NCI-H2171 (cell line): ENCODE results near the gene GPR17.

ENCODE experiments used
- DNase-seq: peaks from one replicate; lab custom pipeline; 2025; lab: John Stamatoyannopoulos, UW

GPR17 gene

DNA sequence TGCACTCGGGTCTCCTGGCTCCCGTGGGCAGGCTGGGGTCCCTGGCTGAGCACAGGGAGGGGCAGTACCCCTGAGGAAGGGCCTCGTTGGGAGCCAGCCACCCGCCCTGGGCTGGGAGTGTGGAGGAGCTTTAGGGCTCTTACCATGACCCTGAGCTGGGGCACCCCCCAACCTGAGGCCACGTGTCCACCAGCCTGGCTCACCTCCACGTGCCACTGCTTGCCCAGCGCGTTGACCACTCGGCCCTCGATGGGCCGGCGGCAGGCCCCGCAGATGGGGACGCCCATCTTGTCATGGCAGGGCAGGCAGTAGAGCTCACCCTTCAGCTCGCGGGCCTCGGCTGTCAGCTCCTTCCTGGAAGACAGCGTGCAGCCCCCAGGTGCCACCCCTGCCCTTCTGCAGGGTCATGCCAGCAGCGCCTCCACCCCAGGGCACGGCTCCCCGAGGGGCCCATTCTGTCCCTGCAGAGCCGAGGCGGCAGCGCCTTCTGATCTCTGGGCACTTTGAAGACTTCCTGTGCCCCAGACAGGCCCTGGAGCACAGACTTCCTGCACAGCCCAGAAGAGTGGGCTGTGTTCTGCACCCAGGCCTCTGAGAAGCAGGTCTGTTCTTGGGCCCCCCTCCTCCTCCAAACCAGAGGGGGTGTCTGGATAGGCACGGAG lies 4.0 kb upstream of the GPR17 start:
- no peak for DNase-seq

DNA sequence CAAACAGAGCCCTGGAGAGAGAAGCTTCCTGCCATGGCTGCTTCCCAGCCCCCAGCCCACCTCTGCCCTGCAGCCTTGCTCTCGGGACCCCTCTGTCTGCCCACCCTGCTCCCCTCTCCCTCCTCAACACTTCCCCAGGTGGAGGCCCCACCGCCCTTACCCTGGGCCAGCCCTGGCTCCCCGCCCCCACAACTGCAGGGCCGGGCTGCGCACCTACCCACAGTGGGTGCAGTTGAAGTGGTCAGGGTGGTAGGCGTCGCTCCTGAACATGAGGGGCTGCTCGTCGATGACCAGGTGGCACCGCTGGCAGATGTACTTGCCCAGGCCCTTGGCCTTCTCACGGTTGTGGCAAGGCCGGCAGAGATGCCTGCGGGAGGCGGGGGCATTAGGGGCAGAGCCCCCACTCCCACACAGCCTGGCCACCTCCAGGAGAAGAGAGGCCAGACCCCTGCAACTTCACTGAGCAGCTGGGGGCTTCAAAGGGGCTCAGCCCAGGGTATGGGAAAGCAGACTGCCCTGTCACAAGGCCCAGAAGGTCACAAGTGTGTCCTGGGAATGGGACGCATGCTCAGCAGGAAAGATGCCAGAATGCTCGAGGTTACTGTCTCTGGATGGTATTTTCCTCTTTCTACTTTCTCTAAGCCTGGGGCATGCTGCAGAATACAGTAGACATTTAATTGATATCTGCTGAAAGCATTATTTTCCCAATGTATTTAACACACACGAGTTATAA lies 3.1 kb upstream of the GPR17 start:
- no peak for DNase-seq

GRCh38 chr2:127643439-127644065 lies 2.4 kb upstream of the GPR17 start:
- no peak for DNase-seq

DNA sequence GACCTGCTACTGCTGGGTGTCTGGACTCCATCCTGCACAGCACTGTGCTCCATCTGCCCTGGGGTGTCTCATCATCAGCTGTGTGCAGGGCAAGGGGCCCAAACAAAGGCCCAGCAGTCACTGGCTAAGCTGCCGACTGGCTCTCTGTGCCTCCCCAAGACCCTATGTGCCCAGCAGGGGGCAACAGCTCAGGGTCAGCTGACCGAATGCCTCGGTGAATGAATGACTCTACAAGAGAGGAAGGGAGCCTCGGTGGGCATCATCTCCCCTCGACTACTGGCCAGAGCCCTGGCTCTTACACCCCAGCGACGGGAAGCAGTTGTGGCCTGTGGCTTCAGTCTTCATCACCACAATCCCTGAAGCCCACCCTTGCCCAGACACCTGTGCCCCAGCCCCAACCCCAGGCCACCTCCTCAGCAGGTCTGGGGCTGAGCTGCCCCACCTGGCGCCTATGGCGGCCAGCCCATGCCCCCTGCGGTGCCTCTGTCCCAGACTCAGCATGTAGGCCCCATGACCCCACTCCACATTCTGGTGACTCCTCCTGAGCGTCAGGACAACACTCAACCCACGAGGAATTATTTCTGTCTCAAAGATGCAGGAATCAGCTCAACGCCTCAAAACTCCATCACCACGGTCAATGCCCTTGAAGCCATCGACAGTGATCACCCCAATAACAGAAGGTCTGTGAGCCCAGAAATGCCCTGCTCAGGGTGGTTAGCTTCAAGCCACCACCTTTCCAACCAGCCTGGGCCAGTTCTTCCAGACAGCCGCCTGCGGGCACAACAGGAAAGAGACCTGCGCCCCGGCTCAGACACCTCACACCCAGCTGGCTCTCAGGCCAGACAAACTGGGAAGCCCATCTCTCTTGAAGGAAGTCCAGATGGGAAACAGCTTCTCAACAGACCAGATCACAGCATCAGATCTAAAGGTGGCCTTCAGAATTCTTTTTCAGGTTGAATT lies 1.6 kb upstream of the GPR17 start:
- DNase-seq = no peak

DNA sequence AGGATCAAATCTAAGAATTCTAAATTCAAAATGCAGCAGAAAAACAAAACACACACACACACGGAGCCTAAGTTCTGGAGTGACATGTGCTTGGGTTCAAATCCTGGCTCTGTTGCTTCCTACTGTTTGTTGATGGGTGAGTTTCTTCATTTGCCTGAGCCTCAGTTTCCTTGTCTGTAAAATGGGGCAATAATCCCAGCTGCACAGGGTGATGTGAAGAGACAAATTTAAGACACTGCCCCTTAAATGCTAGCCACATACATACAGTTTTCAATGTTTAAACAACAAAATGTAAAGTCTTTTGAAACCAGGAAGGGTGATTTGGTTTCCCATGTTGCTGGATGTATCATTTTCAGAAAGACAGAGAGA lies 943 bp upstream of the GPR17 start:
- DNase-seq = no peak

DNA sequence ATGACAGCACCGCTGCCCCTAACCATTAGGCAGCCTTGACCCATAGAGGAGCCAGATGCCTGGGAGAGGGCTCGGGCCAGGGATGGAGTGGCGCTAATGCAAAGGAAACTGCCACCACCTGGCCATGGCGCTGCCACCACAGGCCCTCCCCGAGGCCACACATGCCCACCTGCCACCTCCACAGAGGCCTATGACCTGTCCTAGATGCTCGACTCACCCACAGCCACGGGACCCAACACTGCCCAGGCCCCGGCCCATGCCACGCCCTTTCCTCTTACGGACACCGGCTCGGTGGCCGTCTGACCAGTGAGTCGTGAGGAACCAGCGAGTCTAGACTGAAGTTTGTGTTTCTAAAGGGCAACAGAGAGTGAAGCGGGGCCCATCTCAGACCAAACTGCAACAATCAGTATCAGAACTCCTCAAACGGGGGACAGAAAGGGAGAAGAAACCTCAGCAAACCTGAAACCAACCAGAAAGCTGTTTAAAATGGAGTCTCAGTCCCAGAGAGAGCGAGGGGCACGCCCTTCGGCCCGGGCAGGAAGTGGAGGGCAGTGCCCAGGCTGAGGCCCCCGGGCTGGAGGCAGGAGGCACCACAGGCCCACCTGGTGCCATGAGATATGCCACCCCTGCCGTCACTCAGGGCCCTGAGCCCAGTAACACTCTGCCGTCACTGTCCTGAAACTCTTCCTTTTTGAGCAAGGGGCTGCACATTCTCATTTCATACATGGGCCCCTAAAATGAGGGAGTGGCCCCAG lies 711 bp downstream of the GPR17 start:
- DNase-seq = no peak

GRCh38 chr2:127647242-127648190 lies 1.6 kb downstream of the GPR17 start:
- no peak for DNase-seq

GRCh38 chr2:127648321-127648720 lies 2.4 kb downstream of the GPR17 start:
- DNase-seq = no peak

DNA sequence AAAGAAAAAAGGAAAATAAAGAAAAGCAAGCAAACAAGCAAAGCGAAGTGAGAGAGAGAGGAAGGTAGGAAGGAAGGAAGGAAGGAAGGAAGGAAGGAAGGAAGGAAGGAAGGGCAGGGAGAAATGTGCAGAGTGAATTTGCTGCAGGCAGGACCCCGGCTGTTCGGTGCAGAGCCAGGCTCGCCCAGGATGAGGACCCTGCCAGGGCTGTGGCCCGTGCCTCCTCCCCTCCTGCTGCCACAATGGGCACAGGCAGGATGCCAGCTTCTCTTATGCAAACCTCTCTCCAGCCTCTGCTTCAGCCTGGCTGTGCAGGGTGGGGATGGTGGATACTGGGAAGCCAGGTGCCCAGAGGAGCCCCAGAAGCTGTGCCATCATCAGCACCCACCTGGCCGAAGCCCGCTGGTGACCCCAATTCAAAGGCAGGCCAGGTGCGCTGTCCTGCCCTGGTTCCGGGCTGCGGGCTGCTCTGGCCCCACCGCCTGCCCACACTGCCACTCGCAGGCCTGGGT lies 3.2 kb downstream of the GPR17 start:
- DNase-seq = peak; percentile 2

DNA sequence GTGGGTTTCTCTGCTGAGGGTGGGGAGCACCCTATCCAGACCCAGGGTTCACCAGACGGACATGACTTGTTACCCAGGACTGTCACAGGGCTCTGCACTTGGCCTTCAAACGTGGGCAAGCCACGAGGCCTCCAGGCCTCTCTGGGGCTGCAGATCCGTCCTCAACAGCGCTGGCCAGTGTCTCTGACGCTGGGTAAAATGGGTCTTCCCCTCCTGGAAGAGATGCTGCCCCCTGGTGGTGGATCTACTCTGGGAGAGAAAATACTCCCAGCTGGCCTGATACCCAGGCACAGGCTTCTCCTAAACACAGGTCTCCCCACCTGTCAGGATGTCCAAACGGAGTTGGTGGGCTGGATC lies 3.7 kb downstream of the GPR17 start:
- DNase-seq = peak; percentile 64

- DNase-seq = no peak
These were observed 4.3 kb downstream of the GPR17 start for GRCh38 chr2:127650041-127650784.

DNA sequence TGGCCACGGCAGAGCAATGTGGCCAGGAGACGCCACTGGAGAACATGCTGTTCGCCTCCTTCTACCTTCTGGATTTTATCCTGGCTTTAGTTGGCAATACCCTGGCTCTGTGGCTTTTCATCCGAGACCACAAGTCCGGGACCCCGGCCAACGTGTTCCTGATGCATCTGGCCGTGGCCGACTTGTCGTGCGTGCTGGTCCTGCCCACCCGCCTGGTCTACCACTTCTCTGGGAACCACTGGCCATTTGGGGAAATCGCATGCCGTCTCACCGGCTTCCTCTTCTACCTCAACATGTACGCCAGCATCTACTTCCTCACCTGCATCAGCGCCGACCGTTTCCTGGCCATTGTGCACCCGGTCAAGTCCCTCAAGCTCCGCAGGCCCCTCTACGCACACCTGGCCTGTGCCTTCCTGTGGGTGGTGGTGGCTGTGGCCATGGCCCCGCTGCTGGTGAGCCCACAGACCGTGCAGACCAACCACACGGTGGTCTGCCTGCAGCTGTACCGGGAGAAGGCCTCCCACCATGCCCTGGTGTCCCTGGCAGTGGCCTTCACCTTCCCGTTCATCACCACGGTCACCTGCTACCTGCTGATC lies 4.9 kb downstream of the GPR17 start:
- DNase-seq = no peak

DNA sequence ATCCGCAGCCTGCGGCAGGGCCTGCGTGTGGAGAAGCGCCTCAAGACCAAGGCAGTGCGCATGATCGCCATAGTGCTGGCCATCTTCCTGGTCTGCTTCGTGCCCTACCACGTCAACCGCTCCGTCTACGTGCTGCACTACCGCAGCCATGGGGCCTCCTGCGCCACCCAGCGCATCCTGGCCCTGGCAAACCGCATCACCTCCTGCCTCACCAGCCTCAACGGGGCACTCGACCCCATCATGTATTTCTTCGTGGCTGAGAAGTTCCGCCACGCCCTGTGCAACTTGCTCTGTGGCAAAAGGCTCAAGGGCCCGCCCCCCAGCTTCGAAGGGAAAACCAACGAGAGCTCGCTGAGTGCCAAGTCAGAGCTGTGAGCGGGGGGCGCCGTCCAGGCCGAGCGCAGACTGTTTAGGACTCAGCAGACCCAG lies 5.4 kb downstream of the GPR17 start:
- no peak for DNase-seq

DNA sequence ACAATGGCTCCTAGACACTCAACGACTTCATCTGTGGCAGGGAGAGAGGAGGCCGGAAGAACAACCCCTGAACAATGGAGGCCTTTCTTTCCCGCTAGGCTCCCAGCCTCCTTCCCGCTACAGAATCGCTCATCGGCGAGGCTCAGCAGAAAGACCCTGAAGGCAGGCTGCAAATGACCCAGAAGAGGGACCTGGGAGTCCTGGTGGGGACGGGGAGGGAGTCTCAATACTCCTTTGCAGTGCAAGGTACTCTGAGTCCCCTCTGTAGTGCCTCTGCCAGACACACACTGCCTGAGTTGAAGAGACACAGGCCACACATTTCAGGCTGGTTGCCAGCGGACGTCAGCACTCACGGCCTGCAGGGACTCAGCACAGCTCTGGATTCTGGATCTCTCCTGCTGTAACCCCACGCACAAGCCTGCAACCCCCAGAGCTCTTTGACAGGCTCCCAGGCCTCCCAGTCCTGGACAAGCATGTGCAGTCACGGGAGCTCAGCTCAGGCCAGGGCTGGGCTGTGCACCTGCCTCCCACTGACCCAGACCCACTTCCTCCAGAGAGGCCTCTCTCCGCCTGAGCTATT lies 6.1 kb downstream of the GPR17 start:
- DNase-seq = no peak

- DNase-seq = no peak
These were observed 6.9 kb downstream of the GPR17 start for GRCh38 chr2:127652786-127653357.

DNA sequence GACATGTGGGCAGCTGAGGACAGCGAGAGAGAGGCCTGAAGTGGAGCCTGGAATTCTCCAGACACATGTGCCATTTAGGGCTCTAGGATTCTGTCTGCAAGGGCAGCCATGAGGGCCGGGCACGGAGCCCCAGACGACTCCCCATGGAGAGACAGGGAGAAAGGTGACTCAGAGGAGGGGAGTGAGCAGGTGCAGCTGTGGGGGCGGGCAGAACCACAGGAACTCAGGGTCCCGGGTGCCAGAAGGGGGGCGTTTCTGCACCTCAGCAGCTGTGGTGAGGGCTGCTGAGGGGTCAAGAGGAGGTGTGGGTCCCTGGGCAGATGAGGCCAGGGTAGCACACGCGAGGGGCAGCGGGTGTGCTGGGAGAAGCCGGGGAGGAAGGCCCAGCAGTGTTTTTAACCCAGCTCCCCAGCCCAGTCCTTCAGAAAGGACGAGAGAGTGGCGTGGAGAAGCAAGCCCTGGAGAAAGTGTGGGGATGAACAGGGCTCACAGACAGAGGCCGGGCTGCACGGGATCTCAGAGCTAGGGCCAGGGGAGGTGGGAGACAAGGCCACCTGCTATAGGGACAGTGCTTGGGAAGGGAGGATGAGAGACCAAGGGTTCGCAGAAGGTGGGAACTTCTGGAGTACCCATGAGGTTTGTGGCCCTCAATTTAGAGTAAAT lies 7.6 kb downstream of the GPR17 start:
- DNase-seq = no peak

DNA sequence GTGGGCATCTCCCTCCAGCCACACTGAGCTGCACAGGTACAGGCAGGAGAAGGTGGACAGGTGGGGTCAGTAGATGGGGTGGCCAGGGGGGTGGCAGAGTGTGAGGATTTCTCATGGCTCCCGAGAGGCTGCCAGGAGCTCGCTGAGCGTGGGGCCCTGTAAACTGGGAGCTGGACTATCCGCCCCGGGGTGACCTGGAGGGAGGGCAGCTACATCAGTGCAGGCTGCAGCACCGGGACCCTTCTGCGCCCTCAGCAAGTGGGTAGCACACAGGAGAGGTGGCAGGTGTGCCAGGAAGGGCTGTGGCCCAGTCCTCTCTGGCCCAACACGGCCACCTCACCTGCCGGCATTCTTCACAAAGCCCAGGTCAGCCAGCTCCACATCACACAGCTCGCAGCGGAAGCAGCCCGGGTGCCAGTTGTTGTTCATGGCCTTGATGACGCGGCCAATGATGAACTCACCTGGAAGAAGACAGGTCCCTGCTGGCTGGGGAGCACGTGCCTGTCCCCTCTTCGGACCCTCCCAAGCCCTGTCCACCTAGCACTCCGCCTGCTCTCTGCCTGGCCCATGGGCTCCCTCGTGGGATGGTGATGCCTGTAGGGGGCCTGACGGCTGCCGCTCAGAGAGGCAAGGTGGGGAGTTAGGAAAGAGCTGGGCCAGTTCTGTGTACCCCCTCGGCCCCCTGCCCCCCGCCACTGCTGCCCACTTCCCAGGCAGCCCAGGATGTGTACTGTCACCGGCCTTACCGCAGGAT lies 8.3 kb downstream of the GPR17 start:
- DNase-seq = no peak
